HT1080 (cell line): ENCODE data around the gene PABPC3. TPM values are rescaled to one million over a fixed set of nuclear protein-coding genes. Genes with fewer than 3 reads are reported as not detected.

Experiments
- DNase-seq: peaks from one replicate; pipeline ENCODE4 v3.0.0-alpha.2; 2015; ENCODE audit warnings: low read depth
- total RNA-seq: library from RNA; depleted of rRNA; stranded (reverse); fragments of >200 nt; shearing (Covaris generic); gene quantifications from 2 replicates; pipeline ENCODE4 v1.2.3, GENCODE V29; 2014

PABPC3 gene
- total RNA-seq, 1 experiment from 2014 or later, result 0.27 TPM

DNA sequence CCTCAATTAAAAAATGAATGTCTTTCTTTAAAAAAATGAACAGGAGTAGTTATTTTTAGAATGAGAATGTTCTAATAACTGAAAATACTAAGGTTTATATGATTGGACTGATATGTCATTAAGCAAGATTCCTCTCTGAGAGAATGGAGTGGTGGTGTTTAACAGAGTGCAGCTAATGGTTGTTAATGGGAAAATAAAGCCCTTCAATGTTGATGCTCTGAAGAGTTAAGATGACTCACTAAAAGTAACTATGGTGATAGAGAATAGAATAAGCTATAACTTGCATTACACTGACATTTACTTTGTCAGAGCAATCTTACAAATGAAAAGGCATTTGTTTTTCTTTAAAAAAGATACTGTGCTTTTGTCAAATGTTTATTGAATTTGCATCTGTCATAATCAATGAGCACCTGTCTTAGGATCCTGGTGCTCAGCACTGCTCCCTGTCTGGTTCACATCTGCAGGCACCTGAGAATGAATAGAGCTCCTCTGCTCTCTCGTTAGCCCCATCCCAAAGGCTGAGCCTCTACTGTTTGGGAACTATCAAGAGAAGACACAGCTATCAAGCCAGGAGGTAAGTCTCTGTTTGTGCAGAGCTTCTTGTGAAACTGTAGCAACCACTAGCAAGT, 15.1 kb downstream of the PABPC3 start:
- DNase-seq, result no peak

GRCh38 chr13:25111585-25111956, 15.6 kb downstream of the PABPC3 start:
- no peak for DNase-seq

- no peak for DNase-seq
Observed at GRCh38 chr13:25112695-25113255, 16.8 kb downstream of the PABPC3 start.

- peak; percentile 81 for DNase-seq
Observed at GRCh38 chr13:25114220-25114619, 18.3 kb downstream of the PABPC3 start.

DNA sequence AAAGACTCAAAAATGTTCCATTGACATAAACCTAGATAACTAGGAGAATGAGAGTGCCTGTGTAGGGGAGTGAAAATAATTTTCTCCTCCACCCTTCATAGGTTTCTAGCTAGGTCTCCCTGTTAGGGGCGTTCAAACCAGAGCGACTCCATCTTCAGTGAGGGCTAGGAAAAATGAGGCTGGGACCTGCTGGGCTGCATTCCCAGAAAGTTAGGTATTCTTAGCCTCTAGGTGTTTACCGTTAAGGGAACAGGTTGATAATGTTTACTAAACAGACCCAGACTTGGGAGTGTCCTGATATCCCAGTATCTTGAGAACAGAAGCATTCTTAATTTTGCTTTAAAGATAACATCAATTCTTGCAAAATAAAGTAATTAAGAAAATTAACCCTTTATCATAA, 20.1 kb downstream of the PABPC3 start:
- no peak for DNase-seq

- DNase-seq, result no peak
Observed at GRCh38 chr13:25117312-25117711, 21.4 kb downstream of the PABPC3 start.

DNA sequence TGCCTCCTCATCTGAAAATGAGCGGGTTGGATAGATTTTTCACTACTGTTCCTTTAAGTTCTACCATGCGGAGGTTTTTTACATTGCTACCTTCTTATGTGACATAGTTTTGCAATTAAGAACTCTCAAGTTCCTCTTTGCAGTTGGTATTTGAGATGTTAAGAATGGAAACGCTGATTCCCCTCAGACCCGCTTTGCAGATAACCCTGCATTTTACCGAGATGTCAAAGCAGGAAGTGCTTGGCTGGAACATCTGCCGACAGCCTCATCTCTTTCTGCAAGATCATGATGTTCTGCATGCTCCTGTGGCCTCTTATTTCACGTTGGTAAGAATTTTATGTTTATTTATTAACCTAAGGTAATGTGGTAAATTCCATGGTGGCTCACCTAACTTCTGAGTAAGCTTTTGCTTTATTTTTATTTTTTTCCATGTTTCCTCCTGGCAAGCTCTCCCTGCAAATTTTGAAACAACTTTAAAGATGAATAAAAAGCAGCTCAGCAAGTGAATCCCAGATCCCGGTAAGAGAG, 22.5 kb downstream of the PABPC3 start:
- DNase-seq, result no peak

DNA sequence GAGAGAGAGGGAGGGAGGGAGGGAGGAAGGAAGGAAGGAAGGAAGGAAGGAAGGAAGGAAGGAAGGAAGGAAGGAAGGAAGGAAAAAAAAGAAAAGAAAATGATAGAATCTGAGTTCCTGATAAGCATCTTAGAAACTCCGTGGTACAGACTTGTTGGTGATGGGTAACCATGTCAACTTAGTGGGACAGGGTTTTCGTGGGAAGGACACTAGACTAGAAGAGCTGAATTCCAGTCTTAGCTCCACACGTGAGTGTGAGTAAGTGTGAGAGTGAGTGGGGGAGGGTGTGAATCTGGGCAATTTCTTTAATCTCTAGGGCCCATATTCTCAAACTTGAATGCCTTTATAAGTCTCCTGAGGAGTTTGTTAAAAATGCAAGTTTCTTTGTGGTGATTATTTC, 35.0 kb downstream of the PABPC3 start:
- no peak for DNase-seq

- no peak for DNase-seq
Observed at GRCh38 chr13:25131881-25132420, 36.0 kb downstream of the PABPC3 start.

GRCh38 chr13:25132751-25133390, 36.9 kb downstream of the PABPC3 start:
- no peak for DNase-seq

- no peak for DNase-seq
Observed at GRCh38 chr13:25135896-25136295, 40.0 kb downstream of the PABPC3 start.

- no peak for DNase-seq
Observed at GRCh38 chr13:25136880-25137787, 41.2 kb downstream of the PABPC3 start.

DNA sequence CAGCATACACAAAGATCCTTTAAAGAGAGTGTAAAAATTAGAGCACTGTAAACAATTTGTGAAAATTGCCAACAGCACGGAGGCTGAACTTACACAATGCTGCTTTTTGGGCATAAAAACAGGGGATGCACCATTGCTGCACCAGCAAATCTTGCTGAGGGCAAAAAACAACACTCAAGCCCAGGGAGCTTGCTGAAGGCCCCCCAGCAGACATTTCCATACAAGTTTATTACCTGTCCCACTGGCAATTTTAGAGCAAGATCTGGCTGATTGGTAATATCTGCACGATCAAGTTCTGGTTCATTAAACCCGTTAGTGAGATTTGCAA, 41.8 kb downstream of the PABPC3 start:
- no peak for DNase-seq

DNA sequence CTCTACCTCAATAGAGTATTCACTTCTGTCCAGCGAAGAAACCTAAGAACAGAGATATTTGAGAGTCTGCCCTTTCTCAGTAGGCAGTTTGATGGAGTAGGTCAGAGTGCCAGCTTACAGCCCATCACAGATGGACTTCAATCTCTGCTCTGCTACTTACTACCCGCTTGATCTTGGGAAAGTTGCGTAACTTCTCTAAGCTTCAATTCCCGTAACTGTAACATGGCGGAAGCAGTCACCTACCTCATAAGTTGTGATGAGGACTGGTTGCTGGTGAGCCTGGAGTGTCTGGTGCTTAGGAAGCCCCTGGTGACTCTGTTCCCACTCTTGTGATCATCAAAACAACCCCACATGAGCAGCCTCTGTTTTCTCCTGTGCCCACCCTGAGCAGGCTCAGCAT, 45.1 kb downstream of the PABPC3 start:
- DNase-seq, result no peak

DNA sequence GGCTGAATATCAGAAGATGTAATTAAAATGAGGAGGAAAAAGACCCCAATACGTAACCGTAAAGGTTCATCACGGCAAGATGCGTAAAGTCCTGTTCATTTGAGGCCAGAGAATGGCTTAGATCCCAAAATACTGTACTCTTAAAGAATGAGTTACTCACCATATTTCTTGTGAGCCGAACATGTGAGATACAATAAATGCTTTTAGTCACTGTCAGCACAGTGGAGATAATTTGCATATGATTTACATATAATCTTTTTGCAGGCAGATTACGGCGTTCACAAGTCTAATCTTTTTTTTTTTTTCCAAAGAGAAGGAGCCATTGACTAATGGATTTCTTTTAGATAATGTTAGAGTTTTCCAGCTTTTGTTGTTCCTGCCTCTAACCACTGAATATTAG, 47.8 kb downstream of the PABPC3 start:
- no peak for DNase-seq

GRCh38 chr13:25147638-25148401, 51.9 kb downstream of the PABPC3 start:
- no peak for DNase-seq

DNA sequence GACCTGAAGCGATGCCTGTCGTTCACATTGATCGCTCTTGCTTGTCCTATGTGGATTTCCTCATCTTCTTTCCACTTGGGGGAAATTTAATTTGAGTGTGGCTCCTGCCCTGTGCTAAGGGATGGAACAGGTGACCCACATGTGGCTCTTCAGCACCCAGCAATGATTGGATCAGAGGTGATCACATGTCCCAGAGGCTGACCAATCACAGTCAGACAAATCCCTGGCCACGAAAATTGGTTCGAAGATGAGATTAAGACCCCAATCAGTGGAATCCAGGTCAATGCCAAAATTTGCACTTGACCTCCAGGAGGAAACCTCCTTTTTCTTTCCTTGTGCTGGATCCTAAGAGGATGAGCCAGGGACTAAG, 52.5 kb downstream of the PABPC3 start:
- no peak for DNase-seq
